SK-N-SH treated with all-trans-retinoic acid at 6 μM for 48 hours (cell line): ENCODE data around the gene SLC6A9.

Source experiments
- ATAC-seq: fragments of 200-7000 bp; cut with Tn5 transposase; 3 replicates; pipeline ENCODE4 v1.9.1; 2020; ENCODE audit warnings: mild to moderate bottlenecking, moderate library complexity
- ARNTL ChIP-seq: fragments of 450-650 bp; formaldehyde crosslinking; IDR thresholded peaks from 2 replicates; pipeline ENCODE4 v1.5.0; 2020; ENCODE audit warnings: low read depth, mild to moderate bottlenecking, moderate library complexity, borderline replicate concordance
- BACH2 ChIP-seq: fragments of 250-450 bp; sonication (Bioruptor Pico); IDR thresholded peaks from 2 replicates; pipeline ENCODE4 v1.9.0; 2021; ENCODE audit warnings: mild to moderate bottlenecking, borderline replicate concordance
- CSDC2 ChIP-seq: fragments of 250-450 bp; sonication (Bioruptor Pico); IDR thresholded peaks from 2 replicates; pipeline ENCODE4 v1.5.0; 2020; ENCODE audit warnings: mild to moderate bottlenecking, moderate library complexity
- ESRRG ChIP-seq: fragments of 250-450 bp; sonication (Bioruptor Pico); IDR thresholded peaks from 2 replicates; pipeline ENCODE4 v1.6.1; 2021; ENCODE audit warnings: mild to moderate bottlenecking
- GLIS3 ChIP-seq: fragments of 250-450 bp; sonication (Bioruptor Pico); IDR thresholded peaks from 2 replicates; pipeline ENCODE4 v1.5.0; 2020; ENCODE audit warnings: mild to moderate bottlenecking, moderate library complexity
- ISL1 ChIP-seq: fragments of 250-450 bp; sonication (Bioruptor Pico); IDR thresholded peaks from 2 replicates; pipeline ENCODE4 v2.1.2; 2022; ENCODE audit warnings: mild to moderate bottlenecking, moderate library complexity
- OSR1 ChIP-seq: fragments of 250-450 bp; sonication (Bioruptor Pico); IDR thresholded peaks from 2 replicates; pipeline ENCODE4 v1.8.0; 2022; ENCODE audit warnings: moderate library complexity, mild to moderate bottlenecking, inconsistent platforms
- PPARA ChIP-seq: fragments of 250-450 bp; sonication (Bioruptor Pico); IDR thresholded peaks from 2 replicates; pipeline ENCODE4 v1.5.0; 2020; ENCODE audit warnings: mild to moderate bottlenecking, borderline replicate concordance
- RARB ChIP-seq: fragments of 250-450 bp; sonication (Bioruptor Pico); IDR thresholded peaks from 2 replicates; pipeline ENCODE4 v1.8.0; 2021; ENCODE audit warnings: mild to moderate bottlenecking, moderate library complexity
- SNAI2 ChIP-seq: fragments of 250-450 bp; sonication (Bioruptor Pico); IDR thresholded peaks from 2 replicates; pipeline ENCODE4 v1.5.0; 2020; ENCODE audit warnings: mild to moderate bottlenecking, moderate library complexity
- TCF4 ChIP-seq: fragments of 250-450 bp; sonication (Bioruptor Pico); IDR thresholded peaks from 2 replicates; pipeline ENCODE4 v1.8.0; 2021; ENCODE audit warnings: mild to moderate bottlenecking, moderate library complexity, borderline replicate concordance
- TOX ChIP-seq: fragments of 250-450 bp; sonication (Bioruptor Pico); IDR thresholded peaks from 2 replicates; pipeline ENCODE4 v1.8.0; 2021; ENCODE audit warnings: mild to moderate bottlenecking, moderate library complexity, borderline replicate concordance
- ZC3H10 ChIP-seq: fragments of 250-450 bp; sonication (Bioruptor Pico); IDR thresholded peaks from 2 replicates; pipeline ENCODE4 v1.5.1; 2021; ENCODE audit warnings: mild to moderate bottlenecking, moderate library complexity
- ZFP3 ChIP-seq: fragments of 250-450 bp; sonication (Bioruptor Pico); IDR thresholded peaks from 2 replicates; pipeline ENCODE4 v1.5.0; 2020; ENCODE audit warnings: mild to moderate bottlenecking, moderate library complexity
- ZFP30 ChIP-seq: fragments of 450-650 bp; formaldehyde crosslinking; IDR thresholded peaks from 2 replicates; pipeline ENCODE4 v1.5.0; 2022; ENCODE audit warnings: mild to moderate bottlenecking, moderate library complexity
- ZNF565 ChIP-seq: fragments of 450-650 bp; formaldehyde crosslinking; conservative IDR thresholded peaks from 2 replicates; pipeline ENCODE4 v1.5.0; 2020; ENCODE audit warnings: low read depth, mild to moderate bottlenecking, moderate library complexity
- ZNF70 ChIP-seq: fragments of 450-650 bp; formaldehyde crosslinking; IDR thresholded peaks from 2 replicates; pipeline ENCODE4 v1.5.0; 2020; ENCODE audit warnings: mild to moderate bottlenecking, moderate library complexity
- ZNF8 ChIP-seq: fragments of 450-650 bp; formaldehyde crosslinking; IDR thresholded peaks from 2 replicates; pipeline ENCODE4 v1.5.0; 2020; ENCODE audit warnings: mild to moderate bottlenecking, moderate library complexity
- TF ChIP-seq, protein P1 (sequence below): fragments of 250-450 bp; sonication (Bioruptor Pico); IDR thresholded peaks from 2 replicates; pipeline ENCODE4 v1.8.0; 2020; ENCODE audit warnings: mild to moderate bottlenecking, moderate library complexity, borderline replicate concordance
- TF ChIP-seq, protein P2 (sequence below): fragments of 250-450 bp; sonication (Bioruptor Pico); IDR thresholded peaks from 2 replicates; pipeline ENCODE4 v1.5.1; 2020; ENCODE audit warnings: low read depth, mild to moderate bottlenecking, moderate library complexity
- TF ChIP-seq, protein P3 (sequence below): fragments of 250-450 bp; sonication (Bioruptor Pico); IDR thresholded peaks from 2 replicates; pipeline ENCODE4 v1.5.0; 2020; ENCODE audit warnings: mild to moderate bottlenecking, moderate library complexity
- TF ChIP-seq, protein P4 (sequence below): fragments of 250-450 bp; sonication (Bioruptor Pico); IDR thresholded peaks from 2 replicates; pipeline ENCODE4 v1.8.0; 2021; ENCODE audit warnings: low read depth, mild to moderate bottlenecking, moderate library complexity, borderline replicate concordance

Gene SLC6A9

DNA sequence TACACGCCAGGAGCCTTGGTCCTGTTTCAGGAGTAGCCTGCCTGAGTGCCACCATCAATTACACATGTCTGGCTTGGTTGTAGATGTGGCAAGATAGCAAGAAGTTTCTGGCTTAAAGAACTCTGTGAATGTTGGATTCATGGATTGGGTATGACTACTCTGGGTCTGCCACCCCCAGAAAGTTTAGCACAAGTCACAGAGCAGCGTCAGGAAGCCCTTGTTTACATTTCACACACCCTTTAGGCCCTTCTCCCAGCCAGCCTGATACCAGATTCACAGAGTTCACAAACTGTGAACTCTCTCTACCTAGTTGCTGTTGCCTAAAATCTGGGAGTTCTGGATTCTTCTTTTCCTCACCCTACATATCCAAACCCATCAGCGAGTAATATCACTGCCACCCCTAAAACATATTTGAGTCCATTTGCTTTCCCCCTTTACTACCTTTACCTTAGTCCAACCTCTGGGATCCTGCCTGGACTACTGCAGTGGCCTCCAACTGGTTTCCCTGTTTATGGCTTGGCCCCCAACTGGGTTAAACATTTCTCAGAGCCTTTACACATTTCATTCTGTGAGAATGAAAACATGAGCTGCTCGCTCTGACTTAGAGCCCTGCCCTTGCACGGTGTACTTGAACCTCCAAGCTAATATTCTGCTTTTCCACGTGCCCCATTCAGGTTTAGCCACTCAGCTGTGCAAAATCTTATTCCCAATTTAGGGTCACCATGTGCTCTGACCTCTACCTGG, 43.9 kb downstream of the SLC6A9 start:
- no peak for TF ChIP-seq OSR1 (CRISPR knock-in tag)
- no peak for TF ChIP-seq ZNF70 (CRISPR knock-in tag)
- no peak for TF ChIP-seq GLIS3
- TF ChIP-seq CSDC2: no peak
- no peak for TF ChIP-seq SNAI2 (CRISPR knock-in tag)
- no peak for ATAC-seq

DNA sequence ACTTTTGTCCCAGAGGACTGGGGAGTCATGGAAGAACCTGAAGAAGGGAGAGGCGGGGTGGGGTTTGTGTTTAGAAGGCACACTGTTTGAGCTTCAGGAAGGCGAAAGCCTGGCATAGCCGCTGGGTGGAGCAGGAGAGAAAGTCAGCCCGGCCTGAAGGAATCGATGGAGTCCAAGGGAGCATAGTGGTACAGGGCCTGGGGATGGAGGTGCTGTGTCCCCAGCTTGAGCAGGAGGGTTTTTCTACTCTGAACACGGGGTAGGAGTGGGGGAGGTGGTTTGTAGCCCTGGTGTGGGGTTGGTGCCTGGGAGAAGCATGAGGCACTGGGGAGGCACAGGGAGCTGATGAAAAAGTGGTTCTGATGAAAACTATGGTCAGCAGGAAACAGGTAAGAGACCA, 44.5 kb downstream of the SLC6A9 start:
- ATAC-seq: no peak
- no peak for TF ChIP-seq ZNF70 (CRISPR knock-in tag)
- no peak for TF ChIP-seq CSDC2
- TF ChIP-seq, protein P1, sequence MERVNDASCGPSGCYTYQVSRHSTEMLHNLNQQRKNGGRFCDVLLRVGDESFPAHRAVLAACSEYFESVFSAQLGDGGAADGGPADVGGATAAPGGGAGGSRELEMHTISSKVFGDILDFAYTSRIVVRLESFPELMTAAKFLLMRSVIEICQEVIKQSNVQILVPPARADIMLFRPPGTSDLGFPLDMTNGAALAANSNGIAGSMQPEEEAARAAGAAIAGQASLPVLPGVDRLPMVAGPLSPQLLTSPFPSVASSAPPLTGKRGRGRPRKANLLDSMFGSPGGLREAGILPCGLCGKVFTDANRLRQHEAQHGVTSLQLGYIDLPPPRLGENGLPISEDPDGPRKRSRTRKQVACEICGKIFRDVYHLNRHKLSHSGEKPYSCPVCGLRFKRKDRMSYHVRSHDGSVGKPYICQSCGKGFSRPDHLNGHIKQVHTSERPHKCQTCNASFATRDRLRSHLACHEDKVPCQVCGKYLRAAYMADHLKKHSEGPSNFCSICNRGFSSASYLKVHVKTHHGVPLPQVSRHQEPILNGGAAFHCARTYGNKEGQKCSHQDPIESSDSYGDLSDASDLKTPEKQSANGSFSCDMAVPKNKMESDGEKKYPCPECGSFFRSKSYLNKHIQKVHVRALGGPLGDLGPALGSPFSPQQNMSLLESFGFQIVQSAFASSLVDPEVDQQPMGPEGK (CRISPR knock-in tag): no peak
- no peak for TF ChIP-seq RARB (CRISPR knock-in tag)
- TF ChIP-seq ZNF565 (CRISPR knock-in tag): no peak
- TF ChIP-seq GLIS3: no peak
- no peak for TF ChIP-seq PPARA (CRISPR knock-in tag)
- no peak for TF ChIP-seq SNAI2 (CRISPR knock-in tag)
- no peak for TF ChIP-seq ZNF8
- no peak for TF ChIP-seq ZFP3
- no peak for TF ChIP-seq ISL1
- no peak for TF ChIP-seq OSR1 (CRISPR knock-in tag)
- TF ChIP-seq, protein P2, sequence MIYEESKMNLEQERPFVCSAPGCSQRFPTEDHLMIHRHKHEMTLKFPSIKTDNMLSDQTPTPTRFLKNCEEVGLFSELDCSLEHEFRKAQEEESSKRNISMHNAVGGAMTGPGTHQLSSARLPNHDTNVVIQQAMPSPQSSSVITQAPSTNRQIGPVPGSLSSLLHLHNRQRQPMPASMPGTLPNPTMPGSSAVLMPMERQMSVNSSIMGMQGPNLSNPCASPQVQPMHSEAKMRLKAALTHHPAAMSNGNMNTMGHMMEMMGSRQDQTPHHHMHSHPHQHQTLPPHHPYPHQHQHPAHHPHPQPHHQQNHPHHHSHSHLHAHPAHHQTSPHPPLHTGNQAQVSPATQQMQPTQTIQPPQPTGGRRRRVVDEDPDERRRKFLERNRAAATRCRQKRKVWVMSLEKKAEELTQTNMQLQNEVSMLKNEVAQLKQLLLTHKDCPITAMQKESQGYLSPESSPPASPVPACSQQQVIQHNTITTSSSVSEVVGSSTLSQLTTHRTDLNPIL (CRISPR knock-in tag): no peak
- TF ChIP-seq ZFP30 (CRISPR knock-in tag): no peak
- TF ChIP-seq ESRRG (CRISPR knock-in tag): no peak
- no peak for TF ChIP-seq ARNTL (CRISPR knock-in tag)
- TF ChIP-seq ZC3H10 (CRISPR knock-in tag): no peak
- TF ChIP-seq TOX: no peak
- TF ChIP-seq, protein P3, sequence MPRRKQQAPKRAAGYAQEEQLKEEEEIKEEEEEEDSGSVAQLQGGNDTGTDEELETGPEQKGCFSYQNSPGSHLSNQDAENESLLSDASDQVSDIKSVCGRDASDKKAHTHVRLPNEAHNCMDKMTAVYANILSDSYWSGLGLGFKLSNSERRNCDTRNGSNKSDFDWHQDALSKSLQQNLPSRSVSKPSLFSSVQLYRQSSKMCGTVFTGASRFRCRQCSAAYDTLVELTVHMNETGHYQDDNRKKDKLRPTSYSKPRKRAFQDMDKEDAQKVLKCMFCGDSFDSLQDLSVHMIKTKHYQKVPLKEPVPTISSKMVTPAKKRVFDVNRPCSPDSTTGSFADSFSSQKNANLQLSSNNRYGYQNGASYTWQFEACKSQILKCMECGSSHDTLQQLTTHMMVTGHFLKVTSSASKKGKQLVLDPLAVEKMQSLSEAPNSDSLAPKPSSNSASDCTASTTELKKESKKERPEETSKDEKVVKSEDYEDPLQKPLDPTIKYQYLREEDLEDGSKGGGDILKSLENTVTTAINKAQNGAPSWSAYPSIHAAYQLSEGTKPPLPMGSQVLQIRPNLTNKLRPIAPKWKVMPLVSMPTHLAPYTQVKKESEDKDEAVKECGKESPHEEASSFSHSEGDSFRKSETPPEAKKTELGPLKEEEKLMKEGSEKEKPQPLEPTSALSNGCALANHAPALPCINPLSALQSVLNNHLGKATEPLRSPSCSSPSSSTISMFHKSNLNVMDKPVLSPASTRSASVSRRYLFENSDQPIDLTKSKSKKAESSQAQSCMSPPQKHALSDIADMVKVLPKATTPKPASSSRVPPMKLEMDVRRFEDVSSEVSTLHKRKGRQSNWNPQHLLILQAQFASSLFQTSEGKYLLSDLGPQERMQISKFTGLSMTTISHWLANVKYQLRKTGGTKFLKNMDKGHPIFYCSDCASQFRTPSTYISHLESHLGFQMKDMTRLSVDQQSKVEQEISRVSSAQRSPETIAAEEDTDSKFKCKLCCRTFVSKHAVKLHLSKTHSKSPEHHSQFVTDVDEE (CRISPR knock-in tag): no peak

DNA sequence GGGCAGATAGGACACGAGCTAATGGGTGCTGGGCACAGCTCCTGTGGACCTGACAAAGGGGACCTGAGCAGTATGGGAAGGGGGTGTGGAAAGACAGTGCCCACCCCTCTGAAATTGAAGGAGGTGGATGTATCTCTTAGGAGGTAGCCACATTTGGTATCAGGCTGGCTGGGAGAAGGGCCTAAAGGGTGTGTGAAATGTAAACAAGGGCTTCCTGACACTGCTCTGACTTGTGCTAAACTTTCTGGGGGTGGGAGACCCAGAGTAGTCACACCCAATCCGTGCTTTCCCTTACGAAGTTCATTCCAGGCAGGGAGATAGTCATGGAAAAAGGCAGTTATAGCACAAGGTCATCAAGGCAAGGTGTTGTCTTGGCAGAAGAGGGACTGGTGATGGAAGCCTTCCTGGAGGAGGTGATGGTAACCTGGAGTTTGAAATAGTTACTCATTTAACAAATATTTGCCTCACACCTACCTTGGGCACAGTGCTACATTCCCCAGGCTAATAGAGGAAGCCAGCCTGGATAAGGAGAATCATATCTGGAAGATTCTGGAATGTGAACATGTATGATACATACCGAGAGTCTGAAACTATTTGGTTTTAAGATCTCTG, 45.2 kb downstream of the SLC6A9 start:
- no peak for ATAC-seq
- TF ChIP-seq ZNF70 (CRISPR knock-in tag) (no peak), ISL1 (no peak), BACH2 (no peak), SNAI2 (CRISPR knock-in tag) (no peak), OSR1 (CRISPR knock-in tag) (no peak), ZNF8 (no peak), PPARA (CRISPR knock-in tag) (no peak), TOX (no peak), TCF4 (CRISPR knock-in tag) (no peak), ARNTL (CRISPR knock-in tag) (no peak), ESRRG (CRISPR knock-in tag) (no peak), CSDC2 (no peak), GLIS3 (no peak), ZFP3 (no peak)
- TF ChIP-seq, protein P4, sequence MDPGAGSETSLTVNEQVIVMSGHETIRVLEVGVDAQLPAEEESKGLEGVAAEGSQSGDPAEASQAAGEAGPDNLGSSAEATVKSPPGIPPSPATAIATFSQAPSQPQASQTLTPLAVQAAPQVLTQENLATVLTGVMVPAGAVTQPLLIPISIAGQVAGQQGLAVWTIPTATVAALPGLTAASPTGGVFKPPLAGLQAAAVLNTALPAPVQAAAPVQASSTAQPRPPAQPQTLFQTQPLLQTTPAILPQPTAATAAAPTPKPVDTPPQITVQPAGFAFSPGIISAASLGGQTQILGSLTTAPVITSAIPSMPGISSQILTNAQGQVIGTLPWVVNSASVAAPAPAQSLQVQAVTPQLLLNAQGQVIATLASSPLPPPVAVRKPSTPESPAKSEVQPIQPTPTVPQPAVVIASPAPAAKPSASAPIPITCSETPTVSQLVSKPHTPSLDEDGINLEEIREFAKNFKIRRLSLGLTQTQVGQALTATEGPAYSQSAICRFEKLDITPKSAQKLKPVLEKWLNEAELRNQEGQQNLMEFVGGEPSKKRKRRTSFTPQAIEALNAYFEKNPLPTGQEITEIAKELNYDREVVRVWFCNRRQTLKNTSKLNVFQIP (CRISPR knock-in tag): no peak
- TF ChIP-seq, protein P2 (CRISPR knock-in tag): no peak
- TF ChIP-seq, protein P3 (CRISPR knock-in tag): no peak
- TF ChIP-seq, all 23 proteins: peak for 0
